ENCODE measurements around the gene IL16. TPM values are rescaled to one million over a fixed set of nuclear protein-coding genes. Genes with fewer than 3 reads are reported as not detected.

The IL16 gene
- polyA plus RNA-seq, 5 donors = 11.3 to 15.3 (median 14.2) TPM

DNA sequence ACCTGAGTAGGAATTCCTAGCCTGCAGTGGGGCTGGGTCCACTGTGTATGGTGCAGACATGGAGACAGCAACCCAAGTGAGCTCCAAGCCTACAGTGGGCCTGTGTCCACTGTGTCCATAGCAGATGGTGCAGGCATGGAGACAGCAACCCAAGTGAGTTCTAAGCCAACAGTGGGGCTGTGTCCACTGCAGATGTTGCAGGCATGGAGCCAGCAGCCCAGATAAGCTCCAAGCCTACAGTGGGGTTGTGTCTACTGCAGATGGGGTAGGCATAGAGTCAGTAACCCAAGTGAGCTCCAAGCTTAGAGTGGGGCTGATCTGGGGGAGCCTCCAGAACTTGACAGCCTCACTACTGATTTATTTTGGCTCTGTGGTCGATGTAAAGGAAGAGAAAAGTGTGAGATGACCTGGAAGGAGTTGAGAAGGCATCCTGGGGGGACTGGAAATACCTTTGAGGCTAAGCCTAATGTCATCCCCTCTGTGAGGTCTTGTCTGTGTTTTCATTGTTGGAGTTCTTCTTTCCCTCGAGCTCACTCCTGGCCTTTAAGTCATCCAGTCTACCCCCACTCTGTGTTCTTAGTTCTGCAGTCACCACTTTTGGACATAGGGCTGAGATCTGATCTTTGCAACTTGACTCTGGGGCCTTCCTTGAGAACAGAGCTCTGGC, 22.4 kb upstream of the IL16 start:
- DNase-seq = no peak

GRCh38 chr15:81174792-81175327, 21.8 kb upstream of the IL16 start:
- DNase-seq = no peak

DNA sequence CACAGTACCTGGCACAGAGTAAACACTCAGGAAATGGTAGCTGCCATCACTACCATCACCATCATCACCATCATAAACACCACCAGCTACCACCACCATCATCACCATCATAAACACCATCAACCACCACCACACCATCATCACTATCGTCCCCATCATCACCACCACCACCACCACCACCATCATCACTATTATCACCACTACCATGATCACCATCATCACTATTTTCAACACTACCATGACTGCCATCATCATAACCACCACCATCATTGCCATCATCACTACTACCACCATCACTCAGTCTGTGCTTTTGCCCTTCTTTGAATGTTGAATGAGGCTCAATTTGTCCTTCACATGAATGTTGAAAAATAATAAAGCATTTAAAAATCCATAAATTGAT, 21.2 kb upstream of the IL16 start:
- no peak for DNase-seq

DNA sequence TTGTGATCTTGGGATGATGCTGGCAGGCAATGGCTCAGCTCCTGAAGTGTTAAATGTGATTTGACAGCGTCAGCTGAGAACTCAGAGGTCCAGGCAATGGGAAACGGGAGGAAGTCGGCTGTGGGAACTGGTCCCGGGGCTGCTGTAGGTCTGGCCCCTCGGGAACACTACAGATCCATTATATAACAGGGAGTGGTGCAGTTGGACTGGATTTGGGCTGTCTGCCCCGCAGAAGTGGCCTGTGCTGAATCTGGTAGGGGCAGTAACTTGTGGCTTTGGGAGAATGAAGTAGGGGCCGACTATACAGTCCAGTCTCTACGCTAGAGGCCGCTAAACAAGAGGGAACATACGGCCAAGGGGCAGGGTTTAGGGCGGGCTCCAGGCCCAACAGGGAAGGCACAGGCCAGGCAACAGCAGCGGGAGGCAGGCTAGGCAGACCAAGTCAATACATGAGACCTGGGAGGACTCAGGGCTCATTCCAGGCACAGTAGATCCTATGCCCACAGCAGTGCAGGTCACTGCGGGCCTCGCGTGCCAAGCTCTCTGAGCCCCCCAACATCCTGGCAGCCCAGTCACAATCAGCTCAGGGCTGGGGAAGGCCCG, 20.3 kb upstream of the IL16 start:
- DNase-seq = peak in 1 of 2 donors; percentile 29

- no peak for DNase-seq
Measured at GRCh38 chr15:81178365-81178764, 18.3 kb upstream of the IL16 start.

GRCh38 chr15:81181220-81181619, 15.5 kb upstream of the IL16 start:
- DNase-seq = no peak

DNA sequence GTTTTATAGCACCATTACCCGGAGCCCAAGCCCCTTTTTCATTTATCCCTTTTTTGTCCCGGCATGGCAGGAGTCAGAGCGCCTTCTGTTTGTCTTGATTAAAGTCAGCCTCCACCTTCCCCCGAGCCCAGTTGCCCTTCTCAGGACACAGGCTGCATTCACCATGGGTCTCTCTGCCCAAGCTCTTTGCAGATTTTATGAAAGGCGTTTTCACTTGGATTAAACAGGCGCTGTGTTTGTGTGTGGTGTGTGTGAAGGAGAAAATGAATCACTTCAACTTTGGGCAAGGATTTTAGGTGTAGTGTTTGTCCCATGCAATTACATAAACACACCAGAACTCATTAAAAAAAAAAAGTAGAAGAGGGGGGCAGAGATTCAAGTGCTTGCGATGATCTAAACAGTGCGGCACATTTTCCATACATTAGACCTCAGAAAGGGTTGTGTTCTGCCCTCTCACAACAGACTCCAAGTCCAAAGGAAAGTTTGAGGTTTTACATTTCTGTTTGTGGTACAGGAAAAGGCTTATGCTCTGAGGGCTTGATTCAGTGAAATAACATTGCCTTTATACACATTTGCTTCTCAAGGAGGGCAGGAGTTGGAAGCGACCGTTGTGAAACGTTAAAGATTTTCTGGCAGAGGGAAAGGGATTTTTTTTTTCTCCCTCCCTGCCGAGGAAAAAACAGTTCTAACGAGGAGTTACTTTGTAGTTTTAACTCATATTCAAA, 14.5 kb upstream of the IL16 start:
- peak; percentile 34 to 36 for DNase-seq

- DNase-seq = no peak
Measured at GRCh38 chr15:81182756-81183438, 13.8 kb upstream of the IL16 start.

DNA sequence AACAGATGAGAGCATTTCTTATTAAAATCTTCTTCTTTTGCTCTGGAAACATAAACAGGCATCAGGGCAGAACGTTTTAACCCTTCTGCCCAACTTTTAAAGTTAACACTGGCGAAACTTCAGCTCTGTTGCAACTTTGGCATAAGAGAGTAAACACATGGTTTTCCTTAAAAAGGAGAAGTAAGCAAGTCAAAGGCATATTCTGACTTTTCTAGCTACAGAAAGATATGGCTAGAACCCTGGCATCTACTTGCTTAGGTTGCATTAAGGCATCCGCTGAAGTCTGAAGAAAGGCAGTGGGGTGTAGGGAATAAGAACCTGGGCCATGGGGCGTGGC, 13.3 kb upstream of the IL16 start:
- DNase-seq = no peak

DNA sequence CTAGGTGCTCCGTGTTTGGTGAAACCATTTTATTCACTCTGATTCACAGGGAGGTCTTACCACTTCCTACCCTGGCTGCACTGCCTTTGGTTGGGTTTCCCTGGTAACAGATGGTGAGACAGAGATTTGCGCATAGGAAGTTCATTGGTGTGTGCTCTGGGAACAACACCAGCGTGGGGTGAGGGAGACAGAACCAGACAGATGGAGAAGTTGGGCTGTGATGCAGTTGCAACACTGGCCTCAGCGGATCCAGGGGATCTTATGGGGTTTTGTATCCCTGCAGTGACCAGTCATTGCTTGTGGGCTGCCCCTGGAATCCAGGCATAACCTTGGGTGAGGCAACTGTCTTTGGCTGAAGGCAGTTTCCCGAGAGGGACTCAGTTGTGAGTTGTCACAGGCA, 12.5 kb upstream of the IL16 start:
- no peak for DNase-seq

DNA sequence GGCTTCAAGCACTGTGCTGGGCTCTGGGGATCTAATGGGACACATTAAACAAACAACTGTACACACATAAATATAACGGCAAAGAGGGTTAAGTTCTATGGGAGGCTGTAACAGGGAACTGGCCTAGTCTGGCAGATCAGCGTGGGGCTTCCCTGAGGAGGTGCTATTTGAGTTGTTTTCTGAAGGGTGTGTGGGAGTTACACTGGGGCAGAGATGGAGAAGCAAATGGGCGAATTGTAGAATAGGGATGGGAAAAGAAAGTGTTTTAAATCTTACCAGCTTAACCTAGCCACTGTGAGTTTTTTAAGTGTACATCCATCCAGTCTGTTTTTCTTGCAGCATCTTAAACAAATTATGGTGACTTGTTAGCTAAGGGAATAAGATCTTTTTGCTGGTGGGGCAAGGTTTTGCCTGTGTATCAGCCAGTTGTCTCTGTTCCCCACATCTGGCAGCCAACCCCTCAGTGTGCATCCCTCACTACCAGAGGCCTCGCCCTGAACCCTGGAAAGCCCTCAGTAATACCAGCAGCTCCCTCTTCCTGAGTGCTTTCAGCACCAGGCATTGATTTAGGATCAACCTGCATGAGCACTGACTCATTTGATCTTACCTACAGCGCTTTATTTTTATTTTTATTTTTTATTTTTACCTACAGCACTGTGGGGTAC, 10.9 kb upstream of the IL16 start:
- DNase-seq = no peak

GRCh38 chr15:81188354-81188753, 8.3 kb upstream of the IL16 start:
- no peak for DNase-seq

- DNase-seq = peak; percentile 82 to 88
Measured at GRCh38 chr15:81189583-81190283, 6.9 kb upstream of the IL16 start.

DNA sequence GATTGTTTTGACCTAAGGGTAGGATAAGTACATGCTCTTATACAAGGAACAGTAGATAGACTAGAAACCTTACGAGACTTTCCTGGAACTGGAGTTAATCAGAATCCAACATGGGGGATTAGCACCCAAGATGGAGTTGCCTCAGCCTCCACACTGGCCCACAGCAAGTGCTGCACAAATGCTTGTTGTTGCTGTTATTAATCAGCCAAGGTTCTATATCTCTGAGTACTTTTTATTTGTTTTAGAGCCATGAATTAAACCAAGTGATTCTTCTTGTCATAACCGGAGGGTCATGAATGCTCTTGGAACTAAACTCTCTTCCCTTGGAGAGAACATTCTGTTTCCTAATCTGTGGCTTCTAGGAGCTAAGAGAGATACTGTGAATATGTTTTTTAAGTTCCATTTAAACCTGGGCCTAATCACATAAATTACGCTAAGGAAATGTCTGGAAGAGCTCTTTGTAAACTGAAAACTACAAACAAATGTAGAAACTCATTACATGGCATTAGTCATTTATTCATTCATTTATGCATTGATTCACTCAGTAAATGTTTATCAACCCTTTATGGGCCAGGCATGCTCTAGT, 5.7 kb upstream of the IL16 start:
- DNase-seq = no peak

DNA sequence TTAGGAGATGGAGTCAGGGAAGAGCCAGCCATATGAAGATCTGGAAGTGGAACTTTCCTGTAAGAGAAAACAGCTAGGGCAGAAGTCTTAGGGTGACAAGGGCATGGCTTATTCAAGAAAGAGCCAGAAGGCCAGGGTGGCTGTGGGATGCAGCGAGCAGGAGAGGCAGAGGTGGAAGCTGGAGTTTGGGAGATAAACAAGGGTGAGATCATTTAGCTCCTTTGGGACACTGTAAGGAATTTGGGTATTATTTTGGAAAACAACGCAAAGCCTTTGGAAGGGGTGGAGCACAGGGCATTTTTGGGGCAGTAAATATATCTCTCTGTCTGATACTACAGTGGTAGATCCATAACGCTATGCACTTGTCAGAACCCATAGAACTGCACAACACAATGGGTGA, 5.0 kb upstream of the IL16 start:
- DNase-seq = no peak

DNA sequence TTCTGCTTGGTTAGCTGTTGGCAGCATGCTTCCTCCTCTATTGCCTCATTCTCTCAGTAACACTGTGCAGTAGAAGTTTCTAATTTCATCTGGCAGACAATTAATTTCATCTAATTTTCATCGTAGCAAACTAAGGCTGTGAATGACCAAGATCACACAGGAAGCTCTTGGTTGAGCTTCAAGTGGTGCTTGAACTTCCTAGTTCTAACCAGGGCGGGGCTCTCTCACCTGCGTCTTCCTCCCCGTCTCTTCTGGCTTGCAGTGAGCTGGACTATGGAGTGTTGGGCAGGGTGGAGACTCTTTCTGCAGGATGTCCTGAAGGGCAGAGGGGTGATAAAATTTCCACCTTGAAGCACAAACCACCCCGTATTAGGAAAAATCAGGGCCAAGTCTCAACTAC, 2.0 kb upstream of the IL16 start:
- DNase-seq = no peak

DNA sequence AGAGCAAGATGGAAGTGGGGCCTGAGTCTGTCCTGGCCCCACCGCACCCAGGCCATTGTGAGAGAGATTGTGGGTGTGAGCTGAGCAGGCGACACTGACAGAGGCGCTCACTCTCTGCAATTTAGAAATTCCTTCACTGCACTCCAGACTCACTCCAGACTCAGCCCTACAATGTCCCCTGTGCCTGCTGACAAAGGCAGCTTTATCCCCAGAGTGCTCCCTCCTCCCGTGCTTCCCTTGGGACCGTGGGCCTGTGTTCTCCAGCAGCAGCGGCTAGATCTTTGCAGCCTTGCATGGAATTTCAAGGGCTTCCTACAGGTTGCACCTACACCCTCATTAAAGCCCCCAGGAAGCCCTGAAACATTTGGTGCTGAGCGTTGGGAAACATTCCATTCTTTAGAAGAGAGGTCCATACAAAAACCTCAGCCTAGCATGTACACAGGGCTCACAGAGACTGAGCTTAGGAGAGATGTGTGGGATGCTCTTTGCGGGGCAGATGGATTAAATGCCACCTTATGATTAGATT, 1.3 kb upstream of the IL16 start:
- no peak for DNase-seq

- DNase-seq = no peak
Measured at GRCh38 chr15:81197255-81197630, 564 bp downstream of the IL16 start.

- no peak for DNase-seq
Measured at GRCh38 chr15:81197688-81198281, 1.1 kb downstream of the IL16 start.

Data from right lung (tissue), 5 donors.